Measurements from ENCODE around the gene STK10. TPM values are rescaled to one million over a fixed set of nuclear protein-coding genes. Genes with fewer than 3 reads are reported as not detected.

STK10 gene
- total RNA-seq, 1 donor from 2014 or later = 72.5 TPM

GRCh38 chr5:172117977-172118701, 69.9 kb downstream of the STK10 start:
- H3K27me3 ChIP-seq (ENCODE audit: low read depth) = no peaks in the 10 kb centered on the region
- ATAC-seq = peak; percentile 6 to 26
- H3K9me3 ChIP-seq = no peaks in the 10 kb centered on the region
- H3K4me1 ChIP-seq = peaks cover 57% of the 10 kb centered on the region
- TF ChIP-seq, protein P1, sequence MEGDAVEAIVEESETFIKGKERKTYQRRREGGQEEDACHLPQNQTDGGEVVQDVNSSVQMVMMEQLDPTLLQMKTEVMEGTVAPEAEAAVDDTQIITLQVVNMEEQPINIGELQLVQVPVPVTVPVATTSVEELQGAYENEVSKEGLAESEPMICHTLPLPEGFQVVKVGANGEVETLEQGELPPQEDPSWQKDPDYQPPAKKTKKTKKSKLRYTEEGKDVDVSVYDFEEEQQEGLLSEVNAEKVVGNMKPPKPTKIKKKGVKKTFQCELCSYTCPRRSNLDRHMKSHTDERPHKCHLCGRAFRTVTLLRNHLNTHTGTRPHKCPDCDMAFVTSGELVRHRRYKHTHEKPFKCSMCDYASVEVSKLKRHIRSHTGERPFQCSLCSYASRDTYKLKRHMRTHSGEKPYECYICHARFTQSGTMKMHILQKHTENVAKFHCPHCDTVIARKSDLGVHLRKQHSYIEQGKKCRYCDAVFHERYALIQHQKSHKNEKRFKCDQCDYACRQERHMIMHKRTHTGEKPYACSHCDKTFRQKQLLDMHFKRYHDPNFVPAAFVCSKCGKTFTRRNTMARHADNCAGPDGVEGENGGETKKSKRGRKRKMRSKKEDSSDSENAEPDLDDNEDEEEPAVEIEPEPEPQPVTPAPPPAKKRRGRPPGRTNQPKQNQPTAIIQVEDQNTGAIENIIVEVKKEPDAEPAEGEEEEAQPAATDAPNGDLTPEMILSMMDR (IDR thresholded peaks at IDR 0.05) = no peak
- intact Hi-C loops (cut with DNase I) = loop anchor here (10.0 kb wide), 1 partner anchor 57 kb away; no protein-coding TSS in a partner anchor
- peak overlapping the region; percentile 24 for H3K27ac ChIP-seq
- no peak overlapping the region for H3K4me3 ChIP-seq
- DNase-seq = no peak
- H3K36me3 ChIP-seq = peaks cover 19% of the 10 kb centered on the region

DNA sequence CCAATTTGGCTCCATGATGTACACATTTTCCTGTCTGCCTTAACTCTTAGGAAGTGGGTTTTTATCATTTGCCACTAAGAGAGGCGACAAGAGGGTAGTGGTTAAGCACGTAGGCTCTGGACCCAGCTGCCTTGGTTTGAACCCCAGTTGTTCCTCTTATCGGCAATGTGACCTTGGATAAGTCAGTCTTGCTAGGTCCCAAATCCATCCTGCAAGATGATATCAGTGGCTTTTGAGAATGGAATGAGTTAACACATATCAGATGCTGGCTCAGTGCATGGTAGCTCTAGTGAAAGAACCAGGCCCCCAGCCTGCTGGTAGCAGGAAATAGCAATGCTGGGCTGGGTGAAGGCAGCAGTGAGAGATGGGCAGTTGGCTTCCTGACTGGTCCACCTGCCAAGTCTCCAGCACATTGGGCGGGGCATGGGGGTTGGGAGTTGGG, 72.5 kb downstream of the STK10 start:
- DNase-seq (no peak), ATAC-seq (no peak)
- intact Hi-C loops (cut with DNase I) = loop anchor here (10.0 kb wide), 1 partner anchor 59 kb away; no protein-coding TSS in a partner anchor
- H3K27ac ChIP-seq = peak overlapping the region; percentile 72
- no peaks in the 10 kb centered on the region for H3K27me3 ChIP-seq (ENCODE audit: low read depth)
- TF ChIP-seq, protein P1 (IDR thresholded peaks at IDR 0.05) = no peak
- H3K9me3 ChIP-seq = no peaks in the 10 kb centered on the region
- H3K36me3 ChIP-seq = peaks cover 19% of the 10 kb centered on the region
- peaks cover 71% of the 10 kb centered on the region for H3K4me1 ChIP-seq
- peak overlapping the region; percentile 4 for H3K4me3 ChIP-seq

GRCh38 chr5:172114875-172115422, 73.1 kb downstream of the STK10 start:
- H3K36me3 ChIP-seq = peaks cover 19% of the 10 kb centered on the region
- peak overlapping the region; percentile 72 for H3K27ac ChIP-seq
- peaks cover 75% of the 10 kb centered on the region for H3K4me1 ChIP-seq
- peak overlapping the region; percentile 4 for H3K4me3 ChIP-seq
- no peaks in the 10 kb centered on the region for H3K27me3 ChIP-seq (ENCODE audit: low read depth)
- ATAC-seq (peak; percentile 67 to 74), DNase-seq (peak; percentile 86)
- no peaks in the 10 kb centered on the region for H3K9me3 ChIP-seq
- TF ChIP-seq, protein P1 (IDR thresholded peaks at IDR 0.05) = no peak
- intact Hi-C loops (cut with DNase I) = loop anchor here (10.0 kb wide), 1 partner anchor 60 kb away; no protein-coding TSS in a partner anchor

DNA sequence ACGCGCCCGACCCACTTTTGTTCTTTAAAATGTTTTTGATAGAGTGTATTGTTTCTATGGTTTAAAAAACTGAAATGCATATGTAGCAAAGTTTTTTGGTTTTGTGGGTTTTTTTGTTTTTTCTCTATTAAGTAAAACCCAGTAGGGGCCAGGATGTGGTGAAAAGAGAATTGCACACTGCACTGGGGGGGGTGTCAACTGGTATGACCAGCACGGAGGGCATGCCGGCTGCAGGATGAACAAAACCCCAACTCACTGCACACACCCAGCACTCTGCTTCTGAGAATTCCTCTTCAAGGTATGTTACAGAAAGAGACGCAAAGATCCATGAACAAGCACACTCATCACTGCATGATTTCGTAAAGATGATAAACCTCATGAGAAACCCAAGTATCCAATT, 75.0 kb downstream of the STK10 start:
- no peak overlapping the region for H3K27ac ChIP-seq
- no peak overlapping the region for H3K4me3 ChIP-seq
- H3K4me1 ChIP-seq = peaks cover 74% of the 10 kb centered on the region
- ATAC-seq (peak; percentile 45 to 52), DNase-seq (peak; percentile 41)
- intact Hi-C loops (cut with DNase I) = loop anchor here (10.0 kb wide), 1 partner anchor 62 kb away; no protein-coding TSS in a partner anchor
- no peaks in the 10 kb centered on the region for H3K9me3 ChIP-seq
- peaks cover 28% of the 10 kb centered on the region for H3K36me3 ChIP-seq
- TF ChIP-seq, protein P1 (IDR thresholded peaks at IDR 0.05) = no peak
- H3K27me3 ChIP-seq (ENCODE audit: low read depth) = no peaks in the 10 kb centered on the region

GRCh38 chr5:172111852-172112225, 76.2 kb downstream of the STK10 start:
- TF ChIP-seq, protein P1 (IDR thresholded peaks at IDR 0.05) = no peak
- no peak for DNase-seq
- no peaks in the 10 kb centered on the region for H3K9me3 ChIP-seq
- H3K27ac ChIP-seq = peak overlapping the region; percentile 76
- ATAC-seq = no peak
- H3K27me3 ChIP-seq (ENCODE audit: low read depth) = no peaks in the 10 kb centered on the region
- intact Hi-C loops (cut with DNase I) = loop anchor here (10.0 kb wide), 1 partner anchor 63 kb away; no protein-coding TSS in a partner anchor
- H3K4me1 ChIP-seq = peaks cover 78% of the 10 kb centered on the region
- H3K4me3 ChIP-seq = peak overlapping the region; percentile 36
- H3K36me3 ChIP-seq = peaks cover 24% of the 10 kb centered on the region

All from lower lobe of right lung (tissue), 2 donors.